Loucy (cell line): ENCODE results near the gene ZNF853.
A peak's percentile ranks its signal among the peaks of the same experiment; 100 is the strongest.

ENCODE experiments used
- CTCF ChIP-seq: fragments of 200-600 bp; sonication (generic); conservative IDR thresholded peaks from 2 replicates; pipeline ENCODE4 v1.5.1; 2014; ENCODE audit warnings: mild to moderate bottlenecking, antibody characterized with exemption, low read length
- EZH2phosphoT487 ChIP-seq: fragments of 200-600 bp; IDR thresholded peaks from 2 replicates; pipeline ENCODE4 v1.6.1; 2018; ENCODE audit warnings: antibody characterized with exemption, mild to moderate bottlenecking, moderate library complexity, borderline replicate concordance

GRCh38 chr7:6614953-6615722 is at the start of gene ZNF853:
- TF ChIP-seq EZH2phosphoT487 (no peak), CTCF (0 out of 2 replicates have a peak, but pooled peaks have one; percentile 14)
